ENCODE results near the gene CRIP1.

- no peak for TF ChIP-seq GATA3 (IDR thresholded peaks at IDR 0.05; ENCODE audit: low read depth, low read length)
- no peak for TF ChIP-seq GATA2 (IDR thresholded peaks at IDR 0.05; ENCODE audit: low read depth, low read length)
Observed at GRCh38 chr14:105496831-105497591, 10.3 kb downstream of the CRIP1 start.
